ENCODE results near the gene KLK8.

DNA sequence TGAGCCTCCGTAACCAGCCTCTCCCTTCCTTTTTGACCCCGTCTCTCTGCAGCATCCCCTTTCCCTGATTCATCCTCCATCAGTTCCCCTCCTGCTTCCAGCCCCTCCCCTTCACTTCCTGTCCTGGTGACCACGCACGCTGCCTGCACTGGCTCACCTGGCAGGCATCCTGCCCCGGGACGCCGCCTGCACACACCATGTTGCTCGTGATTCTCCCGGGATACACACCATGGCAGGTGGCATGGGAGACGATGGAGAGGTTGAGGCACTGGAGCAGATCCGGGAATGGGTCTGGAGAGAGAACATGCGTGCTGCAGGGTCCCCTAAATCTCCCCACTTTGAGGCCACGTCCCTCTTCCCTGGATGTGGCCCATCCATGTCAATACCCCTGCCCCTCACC lies 29.2 kb upstream of the KLK8 start:
- TF ChIP-seq, protein P1, sequence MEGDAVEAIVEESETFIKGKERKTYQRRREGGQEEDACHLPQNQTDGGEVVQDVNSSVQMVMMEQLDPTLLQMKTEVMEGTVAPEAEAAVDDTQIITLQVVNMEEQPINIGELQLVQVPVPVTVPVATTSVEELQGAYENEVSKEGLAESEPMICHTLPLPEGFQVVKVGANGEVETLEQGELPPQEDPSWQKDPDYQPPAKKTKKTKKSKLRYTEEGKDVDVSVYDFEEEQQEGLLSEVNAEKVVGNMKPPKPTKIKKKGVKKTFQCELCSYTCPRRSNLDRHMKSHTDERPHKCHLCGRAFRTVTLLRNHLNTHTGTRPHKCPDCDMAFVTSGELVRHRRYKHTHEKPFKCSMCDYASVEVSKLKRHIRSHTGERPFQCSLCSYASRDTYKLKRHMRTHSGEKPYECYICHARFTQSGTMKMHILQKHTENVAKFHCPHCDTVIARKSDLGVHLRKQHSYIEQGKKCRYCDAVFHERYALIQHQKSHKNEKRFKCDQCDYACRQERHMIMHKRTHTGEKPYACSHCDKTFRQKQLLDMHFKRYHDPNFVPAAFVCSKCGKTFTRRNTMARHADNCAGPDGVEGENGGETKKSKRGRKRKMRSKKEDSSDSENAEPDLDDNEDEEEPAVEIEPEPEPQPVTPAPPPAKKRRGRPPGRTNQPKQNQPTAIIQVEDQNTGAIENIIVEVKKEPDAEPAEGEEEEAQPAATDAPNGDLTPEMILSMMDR (IDR thresholded peaks at IDR 0.05; ENCODE audit: low read length) = no peak
- no peak for TF ChIP-seq EZH2 (IDR thresholded peaks at IDR 0.05; ENCODE audit: borderline replicate concordance, low read length)

Data from OCI-LY1 (cell line).